IMR-90 (cell line): ENCODE measurements around the gene OR2F1. TPM values are rescaled to one million over a fixed set of nuclear protein-coding genes. Genes with fewer than 3 reads are reported as not detected.

Experiments
- ATAC-seq: fragments of 200-7000 bp; cut with Tn5 transposase; 2 replicates; pipeline ENCODE4 v1.9.1; 2020; ENCODE audit warnings: low read depth, mild to moderate bottlenecking, moderate library complexity
- BruUV-seq: library from RNA; stranded (reverse); fragments of 400-500 nt; replicated peaks from 2 replicates; lab custom pipeline; 2021; lab: Mats Ljungman, UMichigan
- CTCF ChIA-PET: fragments of 300-600 bp; formaldehyde crosslinking; extraction: SDS; loops from one replicate; lab custom pipeline; 2021; ENCODE audit warnings: antibody characterized with exemption; lab: Yijun Ruan, JAX
- POLR2A ChIA-PET: fragments of 300-600 bp; sonication (Branson Sonifier 250); formaldehyde crosslinking; loops from one replicate; lab custom pipeline; 2022; ENCODE audit warnings: antibody characterized with exemption; ENCODE audit not compliant: unreplicated experiment; lab: Charles Lee
- DNase-seq: peaks from one replicate; pipeline ENCODE4 v3.0.0; 2013
- H2AFZ ChIP-seq: replicated peaks from 2 replicates; pipeline ENCODE3; 2013; ENCODE audit warnings: low read length, mild to moderate bottlenecking; ENCODE audit not compliant: poor library complexity
- H2AK5ac ChIP-seq: 2 replicates; pipeline ENCODE4 v1.6.1; 2013; ENCODE audit warnings: low read depth, low read length, inconsistent platforms
- H2AK9ac ChIP-seq: replicated peaks from 2 replicates; pipeline ENCODE3; 2013; ENCODE audit warnings: mild to moderate bottlenecking, low read depth, low read length, moderate library complexity; ENCODE audit not compliant: poor library complexity
- H2BK120ac ChIP-seq: 2 replicates; pipeline ENCODE4 v1.6.1; 2013; ENCODE audit warnings: low read depth, low read length, inconsistent platforms
- H2BK15ac ChIP-seq: 3 replicates; pipeline ENCODE4 v1.6.1; 2013; ENCODE audit warnings: low read depth, low read length, inconsistent platforms
- H2BK20ac ChIP-seq: 2 replicates; pipeline ENCODE4 v1.6.1; 2013; ENCODE audit warnings: low read depth, mild to moderate bottlenecking, inconsistent platforms, low read length, moderate library complexity
- H2BK5ac ChIP-seq: 2 replicates; pipeline ENCODE4 v1.6.1; 2013; ENCODE audit warnings: mild to moderate bottlenecking, low read depth, low read length, inconsistent platforms; ENCODE audit not compliant: poor library complexity, severe bottlenecking
- H3K14ac ChIP-seq: replicated peaks from 2 replicates; pipeline ENCODE4 v1.6.1; 2013; ENCODE audit warnings: low read depth, low read length, inconsistent platforms
- H3K18ac ChIP-seq: 2 replicates; pipeline ENCODE4 v1.6.1; 2013; ENCODE audit warnings: low read depth, low read length, control low read depth
- H3K23ac ChIP-seq: 2 replicates; pipeline ENCODE4 v1.6.1; 2013; ENCODE audit warnings: low read depth, low read length, inconsistent platforms
- H3K27ac ChIP-seq: 2 replicates; pipeline ENCODE4 v1.5.1; 2013; ENCODE audit warnings: mild to moderate bottlenecking, control low read depth, low read length; ENCODE audit not compliant: insufficient read depth
- H3K27me3 ChIP-seq: 2 replicates; pipeline ENCODE4 v1.6.1; 2013; ENCODE audit warnings: low read length; ENCODE audit not compliant: control insufficient read depth, insufficient read depth
- H3K36me3 ChIP-seq: 2 replicates; pipeline ENCODE4 v1.6.1; 2013; ENCODE audit warnings: low read length, mixed read lengths; ENCODE audit not compliant: control insufficient read depth, insufficient read depth
- H3K4ac ChIP-seq: 2 replicates; pipeline ENCODE4 v1.6.1; 2013; ENCODE audit warnings: low read depth, low read length, inconsistent platforms
- H3K4me1 ChIP-seq: 2 replicates; pipeline ENCODE4 v1.6.1; 2013; ENCODE audit warnings: low read length, mixed read lengths; ENCODE audit not compliant: control insufficient read depth, insufficient read depth
- H3K4me2 ChIP-seq: 2 replicates; pipeline ENCODE4 v1.6.1; 2013; ENCODE audit warnings: low read depth, mild to moderate bottlenecking, control low read depth, low read length, moderate library complexity
- H3K4me3 ChIP-seq: 2 replicates; pipeline ENCODE4 v1.5.1; 2013; ENCODE audit warnings: low read depth, mild to moderate bottlenecking, control low read depth, low read length, moderate library complexity; ENCODE audit not compliant: insufficient read depth
- H3K56ac ChIP-seq: 2 replicates; pipeline ENCODE4 v1.6.1; 2013; ENCODE audit warnings: low read length, inconsistent platforms; ENCODE audit not compliant: insufficient read depth; ENCODE audit errors: extremely low read depth
- H3K79me1 ChIP-seq, 2 experiments: 2 replicates each; pipeline ENCODE4 v1.6.1; 2013; ENCODE audit warnings: low read length in 2 of 2, inconsistent platforms in 1 of 2, low read depth in 1 of 2
- H3K9ac ChIP-seq: 2 replicates; pipeline ENCODE4 v1.6.1; 2013; ENCODE audit warnings: low read depth, low read length, control low read depth
- H3K9me1 ChIP-seq: 2 replicates; pipeline ENCODE4 v1.6.1; 2013; ENCODE audit warnings: low read length, inconsistent platforms; ENCODE audit not compliant: insufficient read depth
- H3K9me3 ChIP-seq: 2 replicates; pipeline ENCODE4 v1.6.1; 2013; ENCODE audit warnings: low read length; ENCODE audit not compliant: control insufficient read depth, insufficient read depth
- H4K20me1 ChIP-seq: 2 replicates; pipeline ENCODE4 v1.6.1; 2013; ENCODE audit warnings: low read length, inconsistent platforms; ENCODE audit not compliant: insufficient read depth
- H4K5ac ChIP-seq: 2 replicates; pipeline ENCODE4 v1.6.1; 2013; ENCODE audit warnings: mild to moderate bottlenecking, low read depth, low read length, control low read depth
- H4K8ac ChIP-seq, 2 experiments: 2 replicates each; pipeline ENCODE4 v1.6.1; 2013; ENCODE audit warnings: low read depth in 2 of 2, low read length in 2 of 2, control low read depth in 1 of 2, inconsistent platforms in 1 of 2
- H4K91ac ChIP-seq: 2 replicates; pipeline ENCODE4 v1.6.1; 2013; ENCODE audit warnings: low read depth, low read length, inconsistent platforms; ENCODE audit not compliant: insufficient read depth
- MAZ ChIP-seq: IDR thresholded peaks from 2 replicates; pipeline ENCODE4 v1.6.1; 2012; ENCODE audit warnings: low read depth, mild to moderate bottlenecking, low read length, improper control_type of control experiment, moderate library complexity, borderline replicate concordance
- NFE2L2 ChIP-seq: fragments of 150-350 bp; IDR thresholded peaks from 2 replicates; pipeline ENCODE4 v1.6.1; 2016; ENCODE audit warnings: low read depth, mild to moderate bottlenecking, low read length
- RFX5 ChIP-seq: IDR thresholded peaks from 2 replicates; pipeline ENCODE4 v1.8.0; 2012; ENCODE audit warnings: low read depth, mild to moderate bottlenecking, low read length, moderate library complexity
- SMC3 ChIP-seq: fragments of 150-350 bp; IDR thresholded peaks from 2 replicates; pipeline ENCODE4 v1.6.1; 2016; ENCODE audit warnings: low read depth, mild to moderate bottlenecking, antibody characterized with exemption, low read length, moderate library complexity
- WGBS, 2 experiments: methylation state at CpG; one replicate each; pipeline versions ENCODE4 v1.1.5 to v1.1.7; 2013; ENCODE audit warnings: missing lambda C conversion rate in 2 of 2; ENCODE audit not compliant: insufficient read length in 1 of 2; ENCODE audit errors: extremely low coverage in 2 of 2; 5-methylcytosine and 5-hydroxymethylcytosine counted together
- dilution Hi-C: fragments of 300-500 bp; cut with HindIII; formaldehyde crosslinking; loops from one replicate; pipeline ENCODE4 v1.14.3; 2018; ENCODE audit warnings: low sequenced_read_pairs; ENCODE audit not compliant: unreplicated experiment
- in situ Hi-C: fragments of 300-500 bp; cut with MboI; formaldehyde crosslinking; loops from 3 replicates; pipeline ENCODE4 v1.14.3; 2019; ENCODE audit warnings: low sequenced_read_pairs, inconsistent platforms, mixed read lengths
- intact Hi-C: fragments of 100-400 bp; cut with micrococcal nuclease; formaldehyde crosslinking; loops from 2 replicates; pipeline ENCODE4 v1.10.0; 2022
- polyA plus RNA-seq, 3 experiments: library from polyadenylated mRNA; depleted of rRNA; stranded (reverse); fragments of >200 nt; gene quantifications; 2 replicates each; pipeline ENCODE4 v1.2.3, GENCODE V29; 2012; ENCODE audit warnings: low replicate concordance in 1 of 3
- total RNA-seq: library from RNA; depleted of rRNA; stranded (reverse); fragments of >200 nt; gene quantifications from 2 replicates; pipeline ENCODE4 v1.2.3, GENCODE V29; 2012

Gene OR2F1
- total and polyA plus RNA-seq, 2 of the 4 experiments (the other 2 are of a cell fraction) = not detected

DNA sequence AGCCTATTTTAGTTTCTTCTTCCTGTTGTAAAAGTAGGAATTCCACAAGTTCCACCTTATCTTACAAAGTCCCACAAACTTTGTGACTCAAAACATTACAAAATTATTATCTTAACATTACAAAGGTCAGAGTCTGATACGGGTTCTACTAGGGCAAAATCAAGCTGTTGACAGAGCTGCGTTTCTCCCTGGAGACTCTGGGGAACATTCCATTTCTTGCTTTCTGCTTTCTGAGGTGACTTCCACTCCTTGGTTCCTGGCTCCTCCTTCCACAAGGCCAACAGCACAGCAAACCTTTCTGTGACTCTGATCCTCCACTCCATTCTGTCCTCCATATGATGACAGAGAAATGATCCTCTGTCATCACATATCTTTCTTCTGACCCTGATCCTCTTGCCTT lies 10.6 kb downstream of the OR2F1 start:
- H3K9me3 ChIP-seq = no peaks in the 10 kb centered on the region
- H3K27me3 ChIP-seq = no peaks in the 10 kb centered on the region
- no peak overlapping the region for H3K4me2 ChIP-seq
- ATAC-seq (no peak), DNase-seq (no peak)
- H2AK9ac ChIP-seq = no peak overlapping the region
- H3K36me3 ChIP-seq = no peaks in the 10 kb centered on the region
- POLR2A ChIA-PET = no interaction called here
- no peak overlapping the region for H3K4me3 ChIP-seq
- no peak overlapping the region for H3K27ac ChIP-seq
- BruUV-seq = no TSS peak
- 46% methylated on average over 2 of the region's 2 CpGs; no CpG with 5 or more reads in 1 of the 2 experiments for WGBS, 2 experiments
- no peak overlapping the region for H3K56ac ChIP-seq
- in situ Hi-C loops = no loop called here
- H2BK120ac ChIP-seq = no peak overlapping the region
- no peak overlapping the region for H2BK15ac ChIP-seq
- H3K9me1 ChIP-seq = no peaks in the 10 kb centered on the region
- H3K14ac ChIP-seq = no peak overlapping the region
- dilution Hi-C loops = no loop called here
- H4K5ac ChIP-seq = no peak overlapping the region
- H3K4me1 ChIP-seq = no peaks in the 10 kb centered on the region
- TF ChIP-seq RFX5 (no peak), MAZ (no peak), SMC3 (no peak), NFE2L2 (no peak)
- H2BK20ac ChIP-seq = no peak overlapping the region
- H2BK5ac ChIP-seq = no peak overlapping the region
- intact Hi-C loops = no loop called here
- H4K20me1 ChIP-seq = no peaks in the 10 kb centered on the region
- H3K4ac ChIP-seq = no peak overlapping the region
- H3K23ac ChIP-seq = no peak overlapping the region
- H4K91ac ChIP-seq = no peak overlapping the region
- H2AFZ ChIP-seq = no peak overlapping the region
- CTCF ChIA-PET = no interaction called here
- no peaks in the 10 kb centered on the region for H3K79me1 ChIP-seq
- no peak overlapping the region for H2AK5ac ChIP-seq
- H3K18ac ChIP-seq = no peak overlapping the region
- H4K8ac ChIP-seq = no peak overlapping the region
- no peak overlapping the region for H3K9ac ChIP-seq
